ENCODE data around the gene HSP90B1.

Gene HSP90B1

DNA sequence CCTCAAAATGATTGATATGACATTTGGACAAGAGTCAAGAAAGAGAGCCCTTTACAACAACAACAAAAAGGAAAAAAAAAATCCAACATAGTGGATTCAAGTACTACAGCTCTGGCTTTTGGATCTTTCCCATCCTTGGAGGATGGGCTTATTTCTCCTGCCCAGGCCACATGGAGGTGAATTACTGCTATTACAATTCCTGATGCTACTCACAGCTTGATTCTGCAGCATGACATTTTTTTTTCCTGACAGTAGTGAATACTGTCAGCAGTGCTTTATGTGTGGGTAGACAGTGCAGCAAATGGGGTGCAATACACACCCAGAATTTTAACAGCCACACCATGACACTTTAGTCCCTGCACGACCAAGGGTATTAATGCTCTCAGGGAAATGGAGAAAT is 42.5 kb upstream of the HSP90B1 start:
- TF ChIP-seq, protein P1, sequence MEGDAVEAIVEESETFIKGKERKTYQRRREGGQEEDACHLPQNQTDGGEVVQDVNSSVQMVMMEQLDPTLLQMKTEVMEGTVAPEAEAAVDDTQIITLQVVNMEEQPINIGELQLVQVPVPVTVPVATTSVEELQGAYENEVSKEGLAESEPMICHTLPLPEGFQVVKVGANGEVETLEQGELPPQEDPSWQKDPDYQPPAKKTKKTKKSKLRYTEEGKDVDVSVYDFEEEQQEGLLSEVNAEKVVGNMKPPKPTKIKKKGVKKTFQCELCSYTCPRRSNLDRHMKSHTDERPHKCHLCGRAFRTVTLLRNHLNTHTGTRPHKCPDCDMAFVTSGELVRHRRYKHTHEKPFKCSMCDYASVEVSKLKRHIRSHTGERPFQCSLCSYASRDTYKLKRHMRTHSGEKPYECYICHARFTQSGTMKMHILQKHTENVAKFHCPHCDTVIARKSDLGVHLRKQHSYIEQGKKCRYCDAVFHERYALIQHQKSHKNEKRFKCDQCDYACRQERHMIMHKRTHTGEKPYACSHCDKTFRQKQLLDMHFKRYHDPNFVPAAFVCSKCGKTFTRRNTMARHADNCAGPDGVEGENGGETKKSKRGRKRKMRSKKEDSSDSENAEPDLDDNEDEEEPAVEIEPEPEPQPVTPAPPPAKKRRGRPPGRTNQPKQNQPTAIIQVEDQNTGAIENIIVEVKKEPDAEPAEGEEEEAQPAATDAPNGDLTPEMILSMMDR (IDR thresholded peaks at IDR 0.05; ENCODE audit: insufficient read depth, low read depth, low read length, missing control alignments), result no peak
- no peak overlapping the region for H3K4me3 ChIP-seq (ENCODE audit: low read depth, low read length)
- DNase-seq (ENCODE audit: low read depth), result no peak

DNA sequence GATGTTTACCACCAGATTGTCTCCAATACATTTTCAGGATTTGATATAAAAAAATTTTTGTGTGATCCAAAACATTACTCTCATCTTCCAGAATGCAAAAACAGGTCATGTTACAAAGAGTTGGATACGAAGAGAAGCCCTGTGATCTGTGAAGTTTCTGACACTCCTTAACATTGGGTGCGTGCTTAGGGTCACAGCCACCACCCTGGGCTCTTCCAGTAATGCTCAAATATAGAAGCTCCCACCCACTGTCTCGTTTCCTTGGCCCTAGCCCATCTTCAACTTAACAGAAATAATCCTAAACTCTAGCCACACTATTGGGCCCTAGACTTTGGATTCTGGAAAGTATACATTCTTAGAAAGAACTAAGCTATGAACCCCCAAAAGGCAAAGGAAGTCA is 32.9 kb upstream of the HSP90B1 start:
- TF ChIP-seq, protein P1 (IDR thresholded peaks at IDR 0.05; ENCODE audit: insufficient read depth, low read depth, low read length, missing control alignments), result no peak
- DNase-seq (ENCODE audit: low read depth), result no peak
- H3K4me3 ChIP-seq (ENCODE audit: low read depth, low read length), result no peak overlapping the region

DNA sequence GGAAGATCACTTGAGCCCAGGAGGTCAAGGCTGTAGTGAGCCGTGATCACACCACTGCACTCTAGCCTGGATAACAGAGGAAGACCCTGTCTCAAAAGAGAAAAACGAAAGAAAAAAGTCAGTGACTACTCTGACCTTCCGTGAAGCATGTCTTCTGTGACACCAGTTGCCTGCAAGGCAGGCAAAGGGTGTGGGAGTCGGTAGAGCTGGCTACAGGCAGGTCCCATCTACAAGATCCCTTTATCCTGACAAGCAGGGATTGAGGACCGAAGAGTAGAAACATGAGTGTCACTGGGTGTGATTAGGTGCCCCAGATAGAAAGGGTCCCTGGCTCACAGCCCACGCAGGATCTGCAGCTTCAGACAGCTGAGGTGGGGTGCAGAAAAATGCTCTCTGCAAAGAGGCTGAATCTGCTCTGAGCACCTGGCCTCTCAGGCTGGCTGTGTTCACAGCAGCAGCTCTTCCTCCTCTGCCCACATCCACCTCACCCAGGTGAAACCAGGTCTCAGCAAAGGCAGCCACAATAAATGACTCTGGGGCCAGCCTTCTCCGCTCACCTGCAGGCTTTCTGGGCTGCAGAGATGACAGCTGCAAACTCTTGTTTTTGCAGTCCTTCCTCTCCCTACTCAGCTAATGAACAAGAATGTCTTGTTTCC is 28.6 kb upstream of the HSP90B1 start:
- TF ChIP-seq, protein P1 (IDR thresholded peaks at IDR 0.05; ENCODE audit: insufficient read depth, low read depth, low read length, missing control alignments), result no peak

GRCh38 chr12:103903993-103904392 is 26.2 kb upstream of the HSP90B1 start:
- H3K4me3 ChIP-seq (ENCODE audit: low read depth, low read length), result no peak overlapping the region
- DNase-seq (ENCODE audit: low read depth), result no peak
- TF ChIP-seq, protein P1 (IDR thresholded peaks at IDR 0.05; ENCODE audit: insufficient read depth, low read depth, low read length, missing control alignments), result no peak

More for the DNA sequence above, 28.6 kb upstream of the HSP90B1 start:
- DNase-seq (ENCODE audit: low read depth), result no peak
- no peak overlapping the region for H3K4me3 ChIP-seq (ENCODE audit: low read depth, low read length)

GRCh38 chr12:103905730-103906349 is 24.4 kb upstream of the HSP90B1 start:
- H3K4me3 ChIP-seq (ENCODE audit: low read depth, low read length), result no peak overlapping the region
- DNase-seq (ENCODE audit: low read depth), result peak; percentile 36
- TF ChIP-seq, protein P1 (IDR thresholded peaks at IDR 0.05; ENCODE audit: insufficient read depth, low read depth, low read length, missing control alignments), result no peak

- TF ChIP-seq, protein P1 (IDR thresholded peaks at IDR 0.05; ENCODE audit: insufficient read depth, low read depth, low read length, missing control alignments), result no peak
- no peak overlapping the region for H3K4me3 ChIP-seq (ENCODE audit: low read depth, low read length)
- no peak for DNase-seq (ENCODE audit: low read depth)
These were observed 22.0 kb upstream of the HSP90B1 start for GRCh38 chr12:103908246-103908541.

DNA sequence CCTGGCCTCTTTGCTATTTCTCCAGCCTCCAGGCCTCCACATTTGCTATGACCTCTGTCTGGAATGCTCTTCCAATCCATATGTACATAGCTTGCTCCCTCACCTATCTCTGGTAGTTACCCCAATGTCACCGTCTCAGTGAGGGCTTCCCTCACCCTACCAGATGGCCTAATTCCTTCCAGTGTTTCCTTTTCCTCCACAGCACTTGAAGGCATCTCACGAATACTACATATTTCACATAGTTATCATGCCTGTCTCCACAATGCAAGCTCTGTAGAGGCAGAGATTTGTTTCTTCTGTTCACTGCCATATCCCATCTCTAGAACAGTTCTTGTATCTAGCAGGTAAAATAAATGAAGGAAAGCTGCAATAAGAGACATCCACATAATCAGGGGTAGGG is 21.3 kb upstream of the HSP90B1 start:
- DNase-seq (ENCODE audit: low read depth), result no peak
- TF ChIP-seq, protein P1 (IDR thresholded peaks at IDR 0.05; ENCODE audit: insufficient read depth, low read depth, low read length, missing control alignments), result no peak
- H3K4me3 ChIP-seq (ENCODE audit: low read depth, low read length), result no peak overlapping the region

Measured in GM12865 (cell line).